ENCODE measurements around the gene HSPA1L. TPM values are rescaled to one million over a fixed set of nuclear protein-coding genes. Genes with fewer than 3 reads are reported as not detected.

HSPA1L gene
- total RNA-seq, 1 experiment from 2014 or later = 0.12 TPM

- Histone ChIP-seq H3K79me2 (ENCODE audit: insufficient read depth, low read length) (no peaks in the 10 kb centered on the region), H3K9me2 (ENCODE audit: insufficient read depth) (no peaks in the 10 kb centered on the region), H3K9ac (ENCODE audit: low read length) (peak overlapping the region; percentile 64; the same call in 1 of the 2 replicates), H3K9me3 (ENCODE audit: control insufficient read depth in 1 of 2, insufficient read depth in 1 of 2, low read depth in 1 of 2, low read length in 2 of 2) (no peaks in the 10 kb centered on the region), H3K27me3 (ENCODE audit: insufficient read depth, low read length) (no peaks in the 10 kb centered on the region), H3K36me3 (ENCODE audit: control insufficient read depth in 1 of 2, insufficient read depth in 2 of 2, low read length in 2 of 2) (peaks cover 9 to 33% of the 10 kb centered on the region in 2 experiments), H2AFZ (ENCODE audit: low read depth, low read length, poor library complexity, severe bottlenecking) (no peak overlapping the region), H3K4me3 (replicated peaks in 1 of 2; ENCODE audit: low read depth in 1 of 2, low read length in 2 of 2) (no peak overlapping the region), H3K4me2 (ENCODE audit: low read length) (peak overlapping the region; percentile 79), H3K4me1 (ENCODE audit: control insufficient read depth in 1 of 2, insufficient read depth in 2 of 2, low read length in 2 of 2) (peaks cover 38 to 52% of the 10 kb centered on the region in 2 experiments), H4K20me1 (ENCODE audit: insufficient read depth) (no peaks in the 10 kb centered on the region), H3K27ac (ENCODE audit: low read depth, low read length) (peak overlapping the region; percentile 79)
- TF ChIP-seq EZH2phosphoT487 (IDR thresholded peaks at IDR 0.05; ENCODE audit: borderline replicate concordance) = no peak
- no peak for TF ChIP-seq ZFX (IDR thresholded peaks at IDR 0.05)
- TF ChIP-seq YY1 (IDR thresholded peaks at IDR 0.05; ENCODE audit: extremely low read depth, insufficient replicate concordance, low read depth, low read length) = no peak
- TF ChIP-seq ATF3 (IDR thresholded peaks at IDR 0.05) = no peak
- TF ChIP-seq SRF (IDR thresholded peaks at IDR 0.05; ENCODE audit: low read depth) = no peak
- TF ChIP-seq EZH2 (IDR thresholded peaks at IDR 0.05) = no peak
- no peak for TF ChIP-seq POLR2A (IDR thresholded peaks at IDR 0.05; ENCODE audit: borderline replicate concordance, extremely low read depth, insufficient read depth, insufficient read length)
- no peak for TF ChIP-seq TCF7L2 (IDR thresholded peaks at IDR 0.05; ENCODE audit: borderline replicate concordance, extremely low read depth, insufficient read depth, insufficient read length)
- no peak for TF ChIP-seq CTCF (IDR thresholded peaks at IDR 0.05 in 2 of 3, conservative IDR thresholded peaks at IDR 0.05 in 1 of 3; ENCODE audit: borderline replicate concordance in 1 of 3, insufficient read depth in 1 of 3, low read depth in 2 of 3, low read length in 2 of 3)
- no peak for TF ChIP-seq SIN3A (IDR thresholded peaks at IDR 0.05; ENCODE audit: low read depth)
- no peak for TF ChIP-seq ELF1 (IDR thresholded peaks at IDR 0.05; ENCODE audit: borderline replicate concordance, low read depth)
- TF ChIP-seq RAD21 (IDR thresholded peaks at IDR 0.05; ENCODE audit: low read depth) = no peak
- no peak for TF ChIP-seq CEBPB (IDR thresholded peaks at IDR 0.05; ENCODE audit: low read depth)
- no peak for TF ChIP-seq REST (IDR thresholded peaks at IDR 0.05; ENCODE audit: low read depth)
- no peak for TF ChIP-seq JUND (IDR thresholded peaks at IDR 0.05)
- TF ChIP-seq CBX3 (IDR thresholded peaks at IDR 0.05; ENCODE audit: low read depth) = no peak
- no peak for TF ChIP-seq ZNF274 (IDR thresholded peaks at IDR 0.05; ENCODE audit: low read depth, low read length)
- no peak for TF ChIP-seq SP1 (IDR thresholded peaks at IDR 0.05; ENCODE audit: low read depth)
- no peak for TF ChIP-seq FOSL1 (IDR thresholded peaks at IDR 0.05; ENCODE audit: low read depth)
- TF ChIP-seq ZBTB33 (IDR thresholded peaks at IDR 0.05; ENCODE audit: extremely low read depth, insufficient replicate concordance, low read length) = no peak
- ChIA-PET CTCF (interaction anchor here (0.6 to 1.3 kb wide), 2 partner anchors 18 to 310 kb away, joined by 3 to 6 read pairs; partner anchors contain the start of gene VARS1), RAD21 (ENCODE audit: low non-redundant PET in 1 of 2, low total read pairs in 2 of 2, uncharacterized antibody in 2 of 2, unreplicated experiment in 2 of 2) (no interaction called here), POLR2A (interaction anchor here (1.0 to 2.0 kb wide), 5 partner anchors 9 to 50 kb away, joined by 3 to 16 read pairs (median 4); partner anchors contain the start of genes HSPA1B, LSM2 and VARS1)
- no peak for ATAC-seq
- no peak for DNase-seq (ENCODE audit: low read depth, low spot score)
- intact Hi-C loops (cut with micrococcal nuclease) = loop anchor here (1.0 kb wide), 1 partner anchor 86 kb away; no protein-coding TSS in a partner anchor
- BruUV-seq (replicated peaks) = no TSS peak
These were observed 37.4 kb downstream of the HSPA1L start for GRCh38 chr6:31777667-31778050.
